HepG2 (cell line): Measurements from ENCODE around the gene A1CF.

Source experiments
- PRDM10 ChIP-seq: sonication (generic); formaldehyde crosslinking; IDR thresholded peaks from 2 replicates; pipeline ENCODE4 v1.4.0; 2020; ENCODE audit warnings: low read depth, missing genetic modification reagents
- ZNF83 ChIP-seq: sonication (generic); formaldehyde crosslinking; IDR thresholded peaks from 2 replicates; pipeline ENCODE4 v1.4.0; 2020; ENCODE audit warnings: missing genetic modification reagents, mild to moderate bottlenecking, borderline replicate concordance

DNA sequence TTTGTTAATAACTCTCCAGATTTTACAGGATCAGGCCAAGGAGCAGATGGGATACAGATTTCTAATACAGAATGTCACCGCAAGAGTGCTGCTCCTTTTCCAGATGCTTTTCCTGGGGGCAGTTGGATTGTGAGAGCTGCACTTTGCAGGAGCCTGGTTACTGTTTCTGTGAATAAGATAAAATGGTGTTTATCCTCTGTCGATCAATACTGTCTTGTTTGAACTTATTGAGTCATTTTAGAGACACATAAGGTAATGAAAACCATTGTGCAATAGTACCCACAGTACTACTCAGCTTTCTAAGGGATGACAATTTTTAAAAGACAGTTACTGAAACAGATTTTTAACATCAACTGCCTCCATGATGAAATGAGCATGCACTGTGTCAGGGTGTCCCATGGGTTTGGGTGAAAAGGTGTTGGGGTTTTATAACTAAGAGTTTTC, 2.9 kb downstream of the A1CF start:
- TF ChIP-seq PRDM10 (CRISPR knock-in tag) = no peak
- TF ChIP-seq ZNF83 (CRISPR knock-in tag) = no peak
